H1 (cell line): ENCODE measurements around the gene PYY. TPM values are rescaled to one million over a fixed set of nuclear protein-coding genes. Genes with fewer than 3 reads are reported as not detected.

Experiments used
- CTCF ChIA-PET: fragments of 300-600 bp; sonication (Branson Sonifier 250); formaldehyde crosslinking; loops from one replicate; lab custom pipeline; 2021; ENCODE audit not compliant: partially characterized antibody; lab: Charles Lee
- POLR2A ChIA-PET: fragments of 300-600 bp; sonication (Branson Sonifier 250); formaldehyde crosslinking; loops from one replicate; lab custom pipeline; 2021; ENCODE audit warnings: inconsistent platforms; ENCODE audit not compliant: partially characterized antibody; lab: Charles Lee
- DNase-seq, 2 experiments: peaks; one replicate each; pipeline versions ENCODE4 v3.0.0 to v3.0.0-alpha.2; 2010 to 2022; ENCODE audit warnings: low spot score in 2 of 2, low read depth in 1 of 2, mixed read lengths in 1 of 2
- FAIRE-seq: peaks from 2 replicates; lab custom pipeline; 2011; peaks lifted over from hg19 to GRCh38; lab: Jason Lieb, UNC
- H2AFZ ChIP-seq: 2 replicates; pipeline ENCODE4 v1.8.1; 2012; ENCODE audit warnings: low read length, inconsistent platforms
- H2AK5ac ChIP-seq: 2 replicates; pipeline ENCODE4 v1.6.1; 2013; ENCODE audit warnings: low read depth, low read length
- H2BK120ac ChIP-seq: replicated peaks from 2 replicates; pipeline ENCODE3; 2013; ENCODE audit warnings: low read depth, low read length, inconsistent platforms
- H2BK12ac ChIP-seq: 2 replicates; pipeline ENCODE4 v1.6.1; 2013; ENCODE audit warnings: low read depth, low read length
- H2BK15ac ChIP-seq: 2 replicates; pipeline ENCODE4 v1.6.1; 2013; ENCODE audit warnings: low read length
- H2BK20ac ChIP-seq: 2 replicates; pipeline ENCODE4 v1.6.1; 2013; ENCODE audit warnings: low read length
- H2BK5ac ChIP-seq: 2 replicates; pipeline ENCODE4 v1.6.1; 2013; ENCODE audit warnings: low read depth, low read length
- H3K14ac ChIP-seq: 2 replicates; pipeline ENCODE4 v1.6.1; 2013; ENCODE audit warnings: inconsistent platforms; ENCODE audit not compliant: insufficient read length
- H3K18ac ChIP-seq: 2 replicates; pipeline ENCODE4 v1.6.1; 2013; ENCODE audit warnings: low read length; ENCODE audit errors: extremely low read depth
- H3K23ac ChIP-seq: 2 replicates; pipeline ENCODE4 v1.6.1; 2013; ENCODE audit warnings: inconsistent platforms; ENCODE audit not compliant: insufficient read length
- H3K23me2 ChIP-seq: 2 replicates; pipeline ENCODE4 v1.6.1; 2013; ENCODE audit warnings: low read depth, low read length
- H3K27ac ChIP-seq: 2 replicates; pipeline ENCODE4 v1.6.1; 2011; ENCODE audit warnings: low read depth, low read length, inconsistent platforms
- H3K27me3 ChIP-seq, 4 experiments: replicated peaks in 1 of 4; 1 replicate in 1 of 4; 2 replicates in 3 of 4; pipeline versions ENCODE4 v1.6.1 to v1.8.1; 2011 to 2013; ENCODE audit warnings: low read length in 3 of 4, mild to moderate bottlenecking in 3 of 4, inconsistent platforms in 2 of 4, mixed read lengths in 2 of 4, moderate library complexity in 1 of 4; ENCODE audit not compliant: control insufficient read depth in 3 of 4, insufficient read depth in 3 of 4; ENCODE audit errors: extremely low read depth in 1 of 4
- H3K36me3 ChIP-seq, 4 experiments: 2 replicates each; pipeline versions ENCODE4 v1.6.1 to v1.8.1; 2011 to 2013; ENCODE audit warnings: mild to moderate bottlenecking in 4 of 4, low read length in 3 of 4, moderate library complexity in 2 of 4, control low read depth in 1 of 4, inconsistent platforms in 1 of 4; ENCODE audit not compliant: insufficient read depth in 4 of 4, control insufficient read depth in 2 of 4
- H3K4ac ChIP-seq: replicated peaks from 2 replicates; pipeline ENCODE3; 2013; ENCODE audit warnings: low read length, low read depth, mixed read lengths, inconsistent platforms; ENCODE audit not compliant: insufficient read length
- H3K4me1 ChIP-seq, 4 experiments: replicated peaks in 1 of 4; 1 replicate in 1 of 4; 2 replicates in 3 of 4; pipeline versions ENCODE4 v1.6.1 to v1.8.1; 2011 to 2013; ENCODE audit warnings: low read length in 3 of 4, inconsistent platforms in 2 of 4, mixed read lengths in 1 of 4; ENCODE audit not compliant: insufficient read depth in 4 of 4, control insufficient read depth in 3 of 4
- H3K4me2 ChIP-seq, 2 experiments: 2 replicates each; pipeline versions ENCODE4 v1.6.1 to v1.8.1; 2011 to 2013; ENCODE audit warnings: low read depth in 2 of 2, low read length in 2 of 2, control low read depth in 1 of 2, inconsistent platforms in 1 of 2, mild to moderate bottlenecking in 1 of 2; ENCODE audit not compliant: insufficient read depth in 1 of 2
- H3K4me3 ChIP-seq, 4 experiments: fragments of 200-600, 300-600 bp in 1 of 4; sonication (generic), shearing (Covaris generic), sonication (Bioruptor Twin) in 1 of 4; 2 replicates each; pipeline versions ENCODE4 v1.5.1 to v1.8.1; 2011 to 2016; ENCODE audit warnings: low read length in 4 of 4, low read depth in 3 of 4, control low read depth in 2 of 4, inconsistent platforms in 2 of 4, mild to moderate bottlenecking in 2 of 4, mixed read lengths in 1 of 4, moderate library complexity in 1 of 4; ENCODE audit not compliant: insufficient read depth in 2 of 4; ENCODE audit errors: extremely low read depth in 1 of 4
- H3K56ac ChIP-seq: replicated peaks from 2 replicates; pipeline ENCODE3; 2013; ENCODE audit warnings: low read depth, mild to moderate bottlenecking, mixed read lengths, low read length, inconsistent platforms; ENCODE audit not compliant: insufficient read length
- H3K79me1 ChIP-seq: 2 replicates; pipeline ENCODE4 v1.6.1; 2013; ENCODE audit warnings: low read depth, low read length, control low read depth
- H3K79me2 ChIP-seq, 2 experiments: 2 replicates each; pipeline versions ENCODE4 v1.6.1 to v1.8.1; 2012 to 2013; ENCODE audit warnings: low read length in 2 of 2, mild to moderate bottlenecking in 2 of 2, inconsistent platforms in 1 of 2; ENCODE audit not compliant: insufficient read depth in 2 of 2, control insufficient read depth in 1 of 2
- H3K9ac ChIP-seq, 4 experiments: replicated peaks in 1 of 4; 1 replicate in 1 of 4; 2 replicates in 3 of 4; pipeline versions ENCODE4 v1.6.1 to v1.8.1; 2011 to 2013; ENCODE audit warnings: low read depth in 3 of 4, low read length in 3 of 4, control low read depth in 2 of 4, mild to moderate bottlenecking in 2 of 4, moderate library complexity in 2 of 4, inconsistent platforms in 1 of 4; ENCODE audit errors: extremely low read depth in 1 of 4
- H3K9me3 ChIP-seq, 2 experiments: 2 replicates each; pipeline versions ENCODE4 v1.6.1 to v1.8.1; 2012 to 2013; ENCODE audit warnings: mild to moderate bottlenecking in 2 of 2, moderate library complexity in 2 of 2, control low read depth in 1 of 2, inconsistent platforms in 1 of 2, low read depth in 1 of 2, low read length in 1 of 2, mixed read lengths in 1 of 2; ENCODE audit not compliant: insufficient read depth in 2 of 2
- H4K20me1 ChIP-seq, 2 experiments: replicated peaks in 1 of 2; 2 replicates each; pipeline versions ENCODE3 to v1.8.1; 2011 to 2013; ENCODE audit warnings: inconsistent platforms in 2 of 2, low read length in 2 of 2, mild to moderate bottlenecking in 1 of 2; ENCODE audit not compliant: insufficient read depth in 2 of 2, control insufficient read depth in 1 of 2
- H4K5ac ChIP-seq: 2 replicates; pipeline ENCODE4 v1.6.1; 2013; ENCODE audit warnings: low read length, low read depth, mixed read lengths, inconsistent platforms; ENCODE audit not compliant: insufficient read length
- H4K8ac ChIP-seq: 2 replicates; pipeline ENCODE4 v1.8.0; 2013; ENCODE audit warnings: mild to moderate bottlenecking, moderate library complexity, low read length, inconsistent platforms; ENCODE audit not compliant: insufficient read depth; ENCODE audit errors: extremely low read depth
- H4K91ac ChIP-seq: replicated peaks from 2 replicates; pipeline ENCODE3; 2013; ENCODE audit warnings: low read length, mixed read lengths, inconsistent platforms; ENCODE audit not compliant: insufficient read length
- ASH2L ChIP-seq: fragments of 200-600, 300-600 bp; sonication (generic); IDR thresholded peaks from one replicate; pipeline ENCODE4 v1.7.1; 2017; ENCODE audit warnings: low read length
- CBX8 ChIP-seq: fragments of 300-800, 300-1000 bp; sonication (generic); IDR thresholded peaks from 2 replicates; pipeline ENCODE4 v1.7.1; 2016; ENCODE audit warnings: low read depth, low read length, borderline replicate concordance
- FOSL1 ChIP-seq: IDR thresholded peaks from 2 replicates; pipeline ENCODE4 v1.6.1; 2011; ENCODE audit warnings: mild to moderate bottlenecking, low read depth, low read length, moderate library complexity; ENCODE audit not compliant: insufficient read depth
- HDAC2 ChIP-seq, 2 experiments: fragments of 300-600 bp in 1 of 2; sonication (generic) in 1 of 2; IDR thresholded peaks; 2 replicates each; pipeline ENCODE4 v1.6.1; 2011 to 2012; ENCODE audit warnings: low read depth in 2 of 2, low read length in 2 of 2, mild to moderate bottlenecking in 2 of 2, moderate library complexity in 2 of 2, borderline replicate concordance in 1 of 2, inconsistent platforms in 1 of 2
- JUND ChIP-seq: IDR thresholded peaks from 2 replicates; pipeline ENCODE4 v1.6.1; 2011; ENCODE audit warnings: mild to moderate bottlenecking, improper control_type of control experiment, low read length
- POLR2A ChIP-seq, 2 experiments: IDR thresholded peaks; 1 replicate in 1 of 2; 2 replicates in 1 of 2; pipeline ENCODE4 v1.6.1; 2011; ENCODE audit warnings: low read depth in 2 of 2, low read length in 2 of 2, mild to moderate bottlenecking in 2 of 2; ENCODE audit errors: control extremely low read depth in 1 of 2
- RNF2 ChIP-seq: fragments of 200-900, 300-1000 bp; sonication (generic); IDR thresholded peaks from 2 replicates; pipeline ENCODE4 v1.7.1; 2016; ENCODE audit warnings: borderline replicate concordance, low read depth, mild to moderate bottlenecking, antibody characterized with exemption, low read length; ENCODE audit not compliant: poor library complexity, severe bottlenecking; ENCODE audit errors: missing control alignments
- SIN3A ChIP-seq, 2 experiments: IDR thresholded peaks in 1 of 2; conservative IDR thresholded peaks in 1 of 2; 2 replicates each; pipeline ENCODE4 v1.6.1; 2011 to 2012; ENCODE audit warnings: low read length in 2 of 2, improper control_type of control experiment in 1 of 2, low read depth in 1 of 2, mild to moderate bottlenecking in 1 of 2
- SIRT6 ChIP-seq: IDR thresholded peaks from one replicate; pipeline ENCODE4 v1.7.1; 2012; ENCODE audit warnings: low read length, inconsistent platforms
- SIX5 ChIP-seq: IDR thresholded peaks from 2 replicates; pipeline ENCODE4 v1.6.1; 2011; ENCODE audit warnings: mild to moderate bottlenecking, low read depth, low read length
- SP1 ChIP-seq: IDR thresholded peaks from 2 replicates; pipeline ENCODE4 v1.6.1; 2011; ENCODE audit warnings: low read depth, low read length
- SUZ12 ChIP-seq: fragments of 200-600 bp; sonication (generic); IDR thresholded peaks from 2 replicates; pipeline ENCODE4 v1.6.1; 2012; ENCODE audit warnings: mild to moderate bottlenecking, inconsistent platforms, low read length, moderate library complexity, mixed read lengths
- TCF12 ChIP-seq: IDR thresholded peaks from 2 replicates; pipeline ENCODE4 v1.6.1; 2011; ENCODE audit warnings: low read depth, mild to moderate bottlenecking, low read length
- WGBS, 2 experiments: shearing (Covaris generic) in 1 of 2; methylation state at CpG; one replicate each; pipeline versions ENCODE4 v1.1.6 to v1.1.7; 2013 to 2015; ENCODE audit warnings: low lambda C conversion rate in 2 of 2, mixed read lengths in 2 of 2, inconsistent platforms in 1 of 2, low coverage in 1 of 2, missing lambda C conversion rate in 1 of 2; ENCODE audit not compliant: insufficient replicate concordance in 2 of 2, insufficient coverage in 1 of 2, insufficient read length in 1 of 2; ENCODE audit errors: extremely low coverage in 1 of 2, missing lambda C conversion rate in 1 of 2; 5-methylcytosine and 5-hydroxymethylcytosine counted together
- polyA plus RNA-seq, 7 experiments: library from polyadenylated mRNA; depleted of rRNA in 3 of 7; stranded (reverse) in 5 of 7; unstranded in 2 of 7; fragments of >200 nt in 5 of 7; fragments of 200-250 nt in 2 of 7; gene quantifications; 1 replicate in 5 of 7; 2 replicates in 1 of 7; 4 replicates in 1 of 7; pipeline versions ENCODE4 v1.2.1 to v1.2.3, GENCODE V29; 2011 to 2013; ENCODE audit warnings: missing spikeins in 2 of 7, mixed read lengths in 2 of 7
- total RNA-seq: library from RNA; stranded (reverse); fragmentation: NEBNext Ultra II Directional; extraction: Animal tissue kit (Norgen Biotek cat#: 25700); gene quantifications from 2 replicates; pipeline ENCODE4 v1.2.1, GENCODE V29; 2021
- TF ChIP-seq, protein P1 (sequence below): IDR thresholded peaks from 2 replicates; pipeline ENCODE4 v1.6.1; 2012; ENCODE audit warnings: inconsistent platforms

The PYY gene
- total and polyA plus RNA-seq, 2 of the 8 experiments (the other 6 are each of a cell fraction or from before 2014, with no cell fraction given) = 0.93 to 3.4 TPM

DNA sequence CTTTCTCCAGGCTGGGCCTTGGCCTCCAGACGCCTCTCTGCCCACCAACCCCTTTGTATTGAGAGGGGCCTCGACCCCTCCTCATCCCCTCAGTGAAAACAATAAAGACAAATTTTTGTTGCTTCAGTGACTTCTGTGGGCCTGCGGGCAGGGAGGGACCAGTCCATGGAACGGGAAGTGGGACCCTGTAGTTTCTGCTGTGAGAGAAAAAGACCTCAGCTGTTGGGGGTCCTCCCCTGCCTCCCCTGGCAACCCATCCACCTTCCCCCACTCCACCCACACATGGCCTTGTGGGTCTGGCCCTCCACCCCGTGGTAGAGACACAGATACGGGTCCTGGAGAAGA, 14.9 kb downstream of the PYY start:
- ChIA-PET CTCF (interaction anchor here (1.1 to 13.3 kb wide), 10 partner anchors 11 to 69 kb away, joined by 3 to 416 read pairs (median 14); partner anchors contain the start of genes MPP2 and NAGS), POLR2A (interaction anchor here (1.3 kb wide), 1 partner anchor 44 kb away, joined by 3 read pairs; no protein-coding TSS in a partner anchor)
- no peak overlapping the region for H3K14ac ChIP-seq
- 83% methylated on average over 6 of the region's 6 CpGs; no CpG with 5 or more reads in 1 of the 2 experiments for WGBS, 2 experiments
- FAIRE-seq (no peak), DNase-seq (no peak)
- no peak overlapping the region for H3K4ac ChIP-seq
- no peak overlapping the region for H2BK20ac ChIP-seq
- no peaks in the 10 kb centered on the region; the same call in 1 of the 2 replicates for H3K23me2 ChIP-seq
- no peak overlapping the region for H2BK12ac ChIP-seq
- no peak overlapping the region for H3K56ac ChIP-seq
- H3K36me3 ChIP-seq = no peaks in the 10 kb centered on the region
- no peak overlapping the region for H2BK120ac ChIP-seq
- no peak overlapping the region for H4K5ac ChIP-seq
- no peak overlapping the region for H2BK5ac ChIP-seq
- no peak overlapping the region for H3K18ac ChIP-seq
- H2AFZ ChIP-seq = no peak overlapping the region
- no peak overlapping the region for H3K23ac ChIP-seq
- no peak overlapping the region for H3K4me3 ChIP-seq
- H3K4me1 ChIP-seq = peaks cover 0 to 15% (median 8%) of the 10 kb centered on the region in 4 experiments; a peak in 6 of 7 replicates
- H3K27me3 ChIP-seq = peaks cover 1 to 31% (median 21%) of the 10 kb centered on the region in 4 experiments
- no peak overlapping the region for H3K27ac ChIP-seq
- no peak overlapping the region for H4K8ac ChIP-seq
- H4K91ac ChIP-seq = no peak overlapping the region
- no peaks in the 10 kb centered on the region for H3K79me1 ChIP-seq
- H3K4me2 ChIP-seq = no peak overlapping the region
- H3K9ac ChIP-seq = no peak overlapping the region
- H3K79me2 ChIP-seq = no peaks in the 10 kb centered on the region
- no peaks in the 10 kb centered on the region for H4K20me1 ChIP-seq
- H2AK5ac ChIP-seq = no peak overlapping the region
- no peaks in the 10 kb centered on the region for H3K9me3 ChIP-seq
- H2BK15ac ChIP-seq = no peak overlapping the region
- TF ChIP-seq CBX8 (no peak), TCF12 (no peak), JUND (no peak), FOSL1 (no peak), SIRT6 (no peak), SIX5 (no peak), RNF2 (no peak), ASH2L (no peak), SIN3A (conservative IDR thresholded peaks at IDR 0.05 in 1 of 2, IDR thresholded peaks at IDR 0.05 in 1 of 2; ENCODE audit: low read depth in 1 of 2, low read length in 2 of 2) (no peak), SUZ12 (no peak), HDAC2 (IDR thresholded peaks at IDR 0.05; ENCODE audit: borderline replicate concordance in 1 of 2, low read depth in 2 of 2, low read length in 2 of 2) (no peak), POLR2A (IDR thresholded peaks at IDR 0.05; ENCODE audit: control extremely low read depth in 1 of 2, low read depth in 2 of 2, low read length in 2 of 2) (no peak), SP1 (no peak)
- TF ChIP-seq, protein P1, sequence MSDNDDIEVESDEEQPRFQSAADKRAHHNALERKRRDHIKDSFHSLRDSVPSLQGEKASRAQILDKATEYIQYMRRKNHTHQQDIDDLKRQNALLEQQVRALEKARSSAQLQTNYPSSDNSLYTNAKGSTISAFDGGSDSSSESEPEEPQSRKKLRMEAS = no peak
